HCT116 (cell line): ENCODE results near the gene AKT3. TPM values are rescaled to one million over a fixed set of nuclear protein-coding genes. Genes with fewer than 3 reads are reported as not detected.
"Not testable (repeated sequence)": the region's sequence is repeated elsewhere in the genome, so short reads cannot be mapped to it uniquely, and the experiment has no call there.

Experiments used
- ATAC-seq: fragments of 200-7000 bp; cut with Tn5 transposase; 2 replicates; pipeline ENCODE4 v1.9.1; 2020; ENCODE audit warnings: mild to moderate bottlenecking, moderate library complexity
- BruUV-seq: library from RNA; stranded (reverse); fragments of 400-500 nt; replicated peaks from 2 replicates; lab custom pipeline; 2021; lab: Mats Ljungman, UMichigan
- CTCF ChIA-PET: fragments of 300-600 bp; sonication (Branson Sonifier 250); formaldehyde crosslinking; loops from one replicate; lab custom pipeline; 2021; ENCODE audit warnings: antibody characterized with exemption; lab: Charles Lee
- POLR2A ChIA-PET: fragments of 300-600, 350-600 bp; sonication (Branson Sonifier 250); formaldehyde crosslinking; loops from one replicate; lab custom pipeline; 2021; ENCODE audit warnings: antibody characterized with exemption; lab: Charles Lee
- RAD21 ChIA-PET, 2 experiments: fragments of 300-600 bp; sonication (Branson Sonifier 250); formaldehyde crosslinking; loops; one replicate each; lab custom pipeline; 2023; ENCODE audit warnings: low total read pairs in 2 of 2; ENCODE audit not compliant: uncharacterized antibody in 2 of 2, unreplicated experiment in 2 of 2, low non-redundant PET in 1 of 2; lab: Charles Lee
- DNase-seq: peaks from one replicate; pipeline ENCODE4 v3.0.0-alpha.2; 2010; ENCODE audit warnings: low read depth, low spot score
- H2AFZ ChIP-seq: fragments of 200-600 bp; shearing (Covaris generic), sonication (generic); 2 replicates; pipeline ENCODE4 v1.6.1; 2017; ENCODE audit warnings: low read depth, mixed run types, mixed read lengths, antibody characterized with exemption, low read length; ENCODE audit not compliant: poor library complexity, severe bottlenecking
- H3K27ac ChIP-seq: 2 replicates; pipeline ENCODE4 v1.5.1; 2012; ENCODE audit warnings: low read depth, low read length
- H3K27me3 ChIP-seq: fragments of 200-600 bp; sonication (generic); 2 replicates; pipeline ENCODE4 v1.6.1; 2016; ENCODE audit warnings: mixed run types, low read length, mixed read lengths; ENCODE audit not compliant: insufficient read depth
- H3K36me3 ChIP-seq, 2 experiments: fragments of 200-500 bp in 1 of 2; fragments of 200-600 bp in 1 of 2; sonication (Bioruptor generic) in 1 of 2; sonication (generic) in 1 of 2; 2 replicates each; pipeline versions ENCODE4 v1.5.1 to v1.6.1; 2014 to 2016; ENCODE audit warnings: low read length in 2 of 2, inconsistent platforms in 1 of 2, mixed read lengths in 1 of 2, mixed run types in 1 of 2; ENCODE audit not compliant: insufficient read depth in 2 of 2, control insufficient read depth in 1 of 2
- H3K4me1 ChIP-seq, 2 experiments: fragments of 200-600 bp in 1 of 2; sonication (generic) in 1 of 2; 2 replicates each; pipeline versions ENCODE4 v1.5.1 to v1.6.1; 2012 to 2017; ENCODE audit warnings: low read length in 2 of 2, inconsistent platforms in 1 of 2, mild to moderate bottlenecking in 1 of 2, mixed read lengths in 1 of 2, mixed run types in 1 of 2, moderate library complexity in 1 of 2; ENCODE audit not compliant: insufficient read depth in 2 of 2, control insufficient read depth in 1 of 2
- H3K4me2 ChIP-seq: fragments of 200-600 bp; sonication (generic); 2 replicates; pipeline ENCODE4 v1.6.1; 2017; ENCODE audit warnings: mixed run types, low read length, mixed read lengths
- H3K4me3 ChIP-seq, 2 experiments: fragments of 200-600 bp in 1 of 2; sonication (generic) in 1 of 2; replicated peaks in 1 of 2; 2 replicates each; pipeline ENCODE4 v1.5.1; 2011 to 2016; ENCODE audit warnings: low read length in 2 of 2, control low read depth in 1 of 2, low read depth in 1 of 2, mild to moderate bottlenecking in 1 of 2, mixed read lengths in 1 of 2, mixed run types in 1 of 2
- H3K79me2 ChIP-seq: fragments of 200-600 bp; sonication (generic); 2 replicates; pipeline ENCODE4 v1.6.1; 2017; ENCODE audit warnings: mild to moderate bottlenecking, mixed run types, low read length, moderate library complexity, mixed read lengths; ENCODE audit not compliant: insufficient read depth
- H3K9ac ChIP-seq: fragments of 200-600 bp; sonication (generic); 2 replicates; pipeline ENCODE4 v1.6.1; 2016; ENCODE audit warnings: low read length, mixed read lengths
- H3K9me2 ChIP-seq: fragments of 200-600 bp; sonication (generic), shearing (Covaris generic); 2 replicates; pipeline ENCODE4 v1.6.1; 2017; ENCODE audit warnings: mixed run types, mild to moderate bottlenecking, moderate library complexity; ENCODE audit not compliant: insufficient read depth
- H3K9me3 ChIP-seq, 2 experiments: fragments of 200-500 bp in 1 of 2; fragments of 200-600 bp in 1 of 2; sonication (Bioruptor generic) in 1 of 2; sonication (generic) in 1 of 2; 2 replicates each; pipeline ENCODE4 v1.6.1; 2014 to 2017; ENCODE audit warnings: low read length in 2 of 2, mixed read lengths in 2 of 2, inconsistent platforms in 1 of 2, low read depth in 1 of 2, mild to moderate bottlenecking in 1 of 2, mixed run types in 1 of 2, moderate library complexity in 1 of 2; ENCODE audit not compliant: control insufficient read depth in 1 of 2, insufficient read depth in 1 of 2
- H4K20me1 ChIP-seq: fragments of 200-600 bp; sonication (generic), shearing (Covaris generic); 2 replicates; pipeline ENCODE4 v1.6.1; 2017; ENCODE audit warnings: mixed run types, mild to moderate bottlenecking, moderate library complexity; ENCODE audit not compliant: insufficient read depth
- ATF3 ChIP-seq: IDR thresholded peaks from 2 replicates; pipeline ENCODE4 v1.6.1; 2012
- CBX3 ChIP-seq: IDR thresholded peaks from 2 replicates; pipeline ENCODE4 v1.6.1; 2012; ENCODE audit warnings: low read depth
- CEBPB ChIP-seq: IDR thresholded peaks from 2 replicates; pipeline ENCODE4 v1.6.1; 2012; ENCODE audit warnings: low read depth
- CTCF ChIP-seq, 3 experiments: fragments of 200-600 bp in 1 of 3; sonication (generic) in 1 of 3; IDR thresholded peaks in 2 of 3; conservative IDR thresholded peaks in 1 of 3; 2 replicates each; pipeline ENCODE4 v1.5.1; 2012 to 2017; ENCODE audit warnings: low read depth in 2 of 3, low read length in 2 of 3, antibody characterized with exemption in 1 of 3, borderline replicate concordance in 1 of 3, control low read depth in 1 of 3, mild to moderate bottlenecking in 1 of 3, mixed read lengths in 1 of 3, mixed run types in 1 of 3, moderate library complexity in 1 of 3; ENCODE audit not compliant: insufficient read depth in 1 of 3
- EGR1 ChIP-seq: IDR thresholded peaks from 2 replicates; pipeline ENCODE4 v1.6.1; 2012; ENCODE audit warnings: low read depth
- ELF1 ChIP-seq: IDR thresholded peaks from 2 replicates; pipeline ENCODE4 v1.6.1; 2012; ENCODE audit warnings: low read depth, borderline replicate concordance
- EZH2 ChIP-seq: fragments of 200-600 bp; sonication (generic); IDR thresholded peaks from 2 replicates; pipeline ENCODE4 v1.6.1; 2017; ENCODE audit warnings: antibody characterized with exemption, mixed run types
- EZH2phosphoT487 ChIP-seq: fragments of 200-600 bp; IDR thresholded peaks from 2 replicates; pipeline ENCODE4 v1.6.1; 2018; ENCODE audit warnings: antibody characterized with exemption, borderline replicate concordance
- JUND ChIP-seq: IDR thresholded peaks from 2 replicates; pipeline ENCODE4 v1.6.1; 2012
- MAX ChIP-seq: IDR thresholded peaks from 2 replicates; pipeline ENCODE4 v1.6.1; 2012
- POLR2A ChIP-seq: IDR thresholded peaks from 2 replicates; pipeline ENCODE4 v1.7.0; 2011; ENCODE audit warnings: borderline replicate concordance; ENCODE audit not compliant: insufficient read depth, insufficient read length; ENCODE audit errors: extremely low read depth
- POLR2AphosphoS5 ChIP-seq: IDR thresholded peaks from 2 replicates; pipeline ENCODE4 v1.6.1; 2011; ENCODE audit warnings: mild to moderate bottlenecking, low read depth, low read length, moderate library complexity
- RAD21 ChIP-seq: IDR thresholded peaks from 2 replicates; pipeline ENCODE4 v1.6.1; 2012; ENCODE audit warnings: low read depth, mild to moderate bottlenecking
- SP1 ChIP-seq: IDR thresholded peaks from 2 replicates; pipeline ENCODE4 v1.6.1; 2012; ENCODE audit warnings: low read depth
- SRF ChIP-seq: IDR thresholded peaks from 2 replicates; pipeline ENCODE4 v1.6.1; 2012; ENCODE audit warnings: low read depth
- TCF7L2 ChIP-seq: IDR thresholded peaks from 2 replicates; pipeline ENCODE4 v1.7.0; 2011; ENCODE audit warnings: borderline replicate concordance, inconsistent platforms; ENCODE audit not compliant: insufficient read depth, insufficient read length; ENCODE audit errors: extremely low read depth
- ZFX ChIP-seq: fragments of 450-650 bp; IDR thresholded peaks from 2 replicates; pipeline ENCODE4 v1.6.1; 2017
- ZNF274 ChIP-seq: fragments of 200-500 bp; sonication (Bioruptor generic); IDR thresholded peaks from 2 replicates; pipeline ENCODE4 v1.6.1; 2014; ENCODE audit warnings: mild to moderate bottlenecking, low read depth, low read length, inconsistent platforms
- intact Hi-C: fragments of 100-400 bp; cut with micrococcal nuclease; formaldehyde crosslinking; loops from 2 replicates; pipeline ENCODE4 v1.10.0; 2022
- total RNA-seq: library from RNA; stranded (reverse); gene quantifications from one replicate; pipeline ENCODE4 v1.2.1, GENCODE V29; 2021; ENCODE audit not compliant: unreplicated experiment
- TF ChIP-seq, protein P1 (sequence below): IDR thresholded peaks from 2 replicates; pipeline ENCODE4 v1.6.1; 2011; ENCODE audit warnings: mild to moderate bottlenecking, low read length, moderate library complexity; ENCODE audit not compliant: insufficient replicate concordance; ENCODE audit errors: extremely low read depth

AKT3 gene
- total RNA-seq, 1 experiment from 2014 or later: 0.49 TPM

DNA sequence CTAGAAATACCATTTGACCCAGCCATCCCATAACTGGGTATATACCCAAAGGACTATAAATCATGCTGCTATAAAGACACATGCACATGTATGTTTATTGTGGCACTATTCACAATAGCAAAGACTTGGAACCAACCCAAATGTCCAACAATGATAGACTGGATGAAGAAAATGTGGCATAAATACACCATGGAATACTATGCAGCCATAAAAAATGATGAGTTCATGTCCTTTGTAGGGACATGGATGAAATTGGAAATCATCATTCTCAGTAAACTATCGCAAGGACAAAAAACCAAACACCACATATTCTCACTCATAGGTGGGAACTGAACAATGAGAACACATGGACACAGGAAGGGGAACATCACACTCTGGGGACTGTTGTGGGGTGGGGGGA lies 187.9 kb downstream of the AKT3 start:
- RAD21 ChIA-PET, H3K4me2 ChIP-seq, DNase-seq, H3K79me2 ChIP-seq, POLR2A ChIA-PET, ATAC-seq, H3K27me3 ChIP-seq, intact Hi-C loops, H3K36me3 ChIP-seq, H3K27ac ChIP-seq, H2AFZ ChIP-seq, BruUV-seq, H4K20me1 ChIP-seq, H3K9ac ChIP-seq, H3K4me1 ChIP-seq, H3K9me2 ChIP-seq, CTCF ChIA-PET, H3K4me3 ChIP-seq, H3K9me3 ChIP-seq: not testable (repeated sequence)

GRCh38 chr1:243658594-243659105 lies 191.4 kb downstream of the AKT3 start:
- intact Hi-C loops: no loop called here
- ChIA-PET POLR2A (no interaction called here), CTCF (no interaction called here), RAD21 (no interaction called here)
- Histone ChIP-seq H3K27me3 (peaks cover under 1% of the 10 kb centered on the region; the same call in 1 of the 2 replicates), H3K9me2 (no peaks in the 10 kb centered on the region), H3K9me3 (no peaks in the 10 kb centered on the region), H2AFZ (no peak overlapping the region), H3K36me3 (no peaks in the 10 kb centered on the region), H3K79me2 (no peaks in the 10 kb centered on the region), H3K9ac (no peak overlapping the region), H3K4me2 (no peak overlapping the region), H3K27ac (no peak overlapping the region), H3K4me3 (no peak overlapping the region), H4K20me1 (no peaks in the 10 kb centered on the region), H3K4me1 (no peaks in the 10 kb centered on the region)
- no TSS peak for BruUV-seq
- no peak for DNase-seq
- ATAC-seq: no peak
- TF ChIP-seq EZH2phosphoT487 (no peak), CBX3 (no peak), SP1 (no peak), RAD21 (no peak), TCF7L2 (no peak), ELF1 (no peak), ZFX (no peak), EZH2 (no peak), POLR2A (no peak), MAX (no peak), CTCF (IDR thresholded peaks at IDR 0.05 in 2 of 3, conservative IDR thresholded peaks at IDR 0.05 in 1 of 3; ENCODE audit: borderline replicate concordance in 1 of 3, insufficient read depth in 1 of 3, low read depth in 2 of 3, low read length in 2 of 3) (no peak), ZNF274 (no peak), SRF (no peak), CEBPB (no peak), ATF3 (no peak), POLR2AphosphoS5 (no peak), JUND (no peak), EGR1 (no peak)
- TF ChIP-seq, protein P1, sequence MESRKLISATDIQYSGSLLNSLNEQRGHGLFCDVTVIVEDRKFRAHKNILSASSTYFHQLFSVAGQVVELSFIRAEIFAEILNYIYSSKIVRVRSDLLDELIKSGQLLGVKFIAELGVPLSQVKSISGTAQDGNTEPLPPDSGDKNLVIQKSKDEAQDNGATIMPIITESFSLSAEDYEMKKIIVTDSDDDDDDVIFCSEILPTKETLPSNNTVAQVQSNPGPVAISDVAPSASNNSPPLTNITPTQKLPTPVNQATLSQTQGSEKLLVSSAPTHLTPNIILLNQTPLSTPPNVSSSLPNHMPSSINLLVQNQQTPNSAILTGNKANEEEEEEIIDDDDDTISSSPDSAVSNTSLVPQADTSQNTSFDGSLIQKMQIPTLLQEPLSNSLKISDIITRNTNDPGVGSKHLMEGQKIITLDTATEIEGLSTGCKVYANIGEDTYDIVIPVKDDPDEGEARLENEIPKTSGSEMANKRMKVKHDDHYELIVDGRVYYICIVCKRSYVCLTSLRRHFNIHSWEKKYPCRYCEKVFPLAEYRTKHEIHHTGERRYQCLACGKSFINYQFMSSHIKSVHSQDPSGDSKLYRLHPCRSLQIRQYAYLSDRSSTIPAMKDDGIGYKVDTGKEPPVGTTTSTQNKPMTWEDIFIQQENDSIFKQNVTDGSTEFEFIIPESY: no peak
